Neutrophil (primary cell): ENCODE data around the gene CD70.
"Not testable (repeated sequence)": the region's sequence is repeated elsewhere in the genome, so short reads cannot be mapped to it uniquely, and the experiment has no call there.

Experiments
- H3K27ac ChIP-seq: fragments of 200-600 bp; sonication (generic); 2 replicates; pipeline ENCODE4 v1.5.1; 2016; ENCODE audit warnings: mild to moderate bottlenecking, moderate library complexity
- H3K27me3 ChIP-seq: fragments of 200-600 bp; sonication (generic); 2 replicates; pipeline ENCODE4 v1.6.0; 2016; ENCODE audit warnings: mild to moderate bottlenecking
- H3K36me3 ChIP-seq: fragments of 200-600 bp; sonication (generic); 2 replicates; pipeline ENCODE4 v1.5.1; 2017
- H3K4me1 ChIP-seq, 2 experiments: fragments of 200-600 bp in 1 of 2; sonication (generic) in 1 of 2; 1 replicate in 1 of 2; 2 replicates in 1 of 2; pipeline versions ENCODE4 v1.5.1 to v1.6.1; 2013 to 2016; ENCODE audit warnings: low read depth in 1 of 2, low read length in 1 of 2, mild to moderate bottlenecking in 1 of 2, moderate library complexity in 1 of 2; ENCODE audit not compliant: control insufficient read depth in 1 of 2, insufficient read depth in 1 of 2
- H3K4me3 ChIP-seq, 2 experiments: fragments of 200-600 bp in 1 of 2; sonication (generic) in 1 of 2; 1 replicate in 1 of 2; 2 replicates in 1 of 2; pipeline ENCODE4 v1.5.1; 2013 to 2016; ENCODE audit warnings: low read depth in 1 of 2, low read length in 1 of 2, mild to moderate bottlenecking in 1 of 2, moderate library complexity in 1 of 2
- H3K9me3 ChIP-seq: fragments of 200-600 bp; sonication (generic); 2 replicates; pipeline ENCODE4 v1.5.1; 2016
- TF ChIP-seq, protein P1 (sequence below): fragments of 200-600 bp; sonication (generic); IDR thresholded peaks from 2 replicates; pipeline ENCODE4 v1.5.1; 2016; ENCODE audit warnings: antibody characterized with exemption

CD70 gene

DNA sequence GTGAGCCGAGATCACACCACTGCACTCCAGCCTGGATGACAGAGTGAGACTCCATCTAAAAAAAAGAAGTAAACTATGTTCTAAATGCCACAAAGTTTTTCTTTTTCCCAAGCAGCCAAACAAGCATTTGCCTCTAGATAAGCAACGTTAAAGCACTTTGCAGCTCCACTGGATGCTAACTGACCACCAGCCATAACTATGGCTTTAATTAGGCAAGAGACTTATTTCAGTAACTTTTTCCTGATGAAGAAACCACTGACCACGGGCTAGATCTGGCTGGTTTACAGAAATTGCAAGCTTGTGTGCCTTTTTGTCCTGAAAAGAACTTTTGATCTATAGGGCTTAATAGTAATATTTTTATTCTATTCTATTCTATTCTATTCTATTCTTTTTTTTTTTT is 22.1 kb downstream of the CD70 start:
- no peaks in the 10 kb centered on the region for H3K36me3 ChIP-seq
- TF ChIP-seq, protein P1, sequence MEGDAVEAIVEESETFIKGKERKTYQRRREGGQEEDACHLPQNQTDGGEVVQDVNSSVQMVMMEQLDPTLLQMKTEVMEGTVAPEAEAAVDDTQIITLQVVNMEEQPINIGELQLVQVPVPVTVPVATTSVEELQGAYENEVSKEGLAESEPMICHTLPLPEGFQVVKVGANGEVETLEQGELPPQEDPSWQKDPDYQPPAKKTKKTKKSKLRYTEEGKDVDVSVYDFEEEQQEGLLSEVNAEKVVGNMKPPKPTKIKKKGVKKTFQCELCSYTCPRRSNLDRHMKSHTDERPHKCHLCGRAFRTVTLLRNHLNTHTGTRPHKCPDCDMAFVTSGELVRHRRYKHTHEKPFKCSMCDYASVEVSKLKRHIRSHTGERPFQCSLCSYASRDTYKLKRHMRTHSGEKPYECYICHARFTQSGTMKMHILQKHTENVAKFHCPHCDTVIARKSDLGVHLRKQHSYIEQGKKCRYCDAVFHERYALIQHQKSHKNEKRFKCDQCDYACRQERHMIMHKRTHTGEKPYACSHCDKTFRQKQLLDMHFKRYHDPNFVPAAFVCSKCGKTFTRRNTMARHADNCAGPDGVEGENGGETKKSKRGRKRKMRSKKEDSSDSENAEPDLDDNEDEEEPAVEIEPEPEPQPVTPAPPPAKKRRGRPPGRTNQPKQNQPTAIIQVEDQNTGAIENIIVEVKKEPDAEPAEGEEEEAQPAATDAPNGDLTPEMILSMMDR, result no peak
- H3K4me1 ChIP-seq, result no peaks in the 10 kb centered on the region
- H3K4me3 ChIP-seq, result no peak overlapping the region
- H3K27me3 ChIP-seq, result peaks cover 30% of the 10 kb centered on the region
- no peaks in the 10 kb centered on the region for H3K9me3 ChIP-seq
- no peak overlapping the region for H3K27ac ChIP-seq

DNA sequence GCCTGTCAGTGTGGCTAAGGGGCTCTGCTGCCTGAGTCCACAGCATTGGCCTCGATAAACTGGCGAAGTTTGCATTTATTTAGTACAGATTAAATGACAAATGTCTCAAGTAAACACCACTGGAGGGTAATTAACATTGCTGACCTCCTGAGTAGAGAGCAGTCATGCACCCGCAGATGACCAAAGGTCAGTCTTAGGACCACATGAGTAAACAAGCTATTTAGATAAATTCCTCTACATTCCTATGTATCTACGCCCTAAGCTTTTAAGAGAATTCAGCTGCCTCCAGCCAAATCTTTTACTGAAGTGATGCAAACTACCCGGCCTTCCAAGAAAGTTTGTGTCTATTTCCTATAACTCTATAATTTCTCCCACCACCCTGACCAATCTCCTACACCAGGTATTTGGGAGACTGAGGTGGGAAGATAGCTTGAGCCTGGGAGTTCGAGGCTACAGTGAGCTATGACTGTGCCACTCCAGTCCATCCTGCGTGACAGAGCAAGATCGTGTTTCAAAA is 22.9 kb downstream of the CD70 start:
- Histone ChIP-seq H3K27ac (no peak overlapping the region), H3K9me3 (no peaks in the 10 kb centered on the region), H3K27me3 (peaks cover 25% of the 10 kb centered on the region), H3K4me1 (no peaks in the 10 kb centered on the region), H3K36me3 (no peaks in the 10 kb centered on the region), H3K4me3 (no peak overlapping the region)
- TF ChIP-seq, protein P1, result no peak

DNA sequence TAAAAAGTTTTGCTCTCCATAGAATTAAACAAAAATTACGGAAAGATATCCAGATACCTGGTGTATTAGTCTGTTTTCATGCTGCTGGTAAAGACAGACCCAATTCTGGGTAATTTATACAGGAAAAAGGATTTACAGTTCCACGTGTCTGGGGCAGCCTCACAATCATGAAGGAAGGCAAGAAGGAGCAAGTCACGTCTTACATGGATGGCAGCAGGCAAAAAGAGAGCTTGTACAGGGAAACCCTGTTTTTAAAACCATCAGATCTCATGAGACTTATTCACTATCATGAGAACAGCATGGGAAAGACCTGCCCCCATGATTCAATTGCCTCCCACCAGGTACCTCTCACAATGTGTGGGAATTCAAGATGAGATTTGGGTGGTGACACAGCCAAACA is 24.2 kb downstream of the CD70 start:
- H3K9me3 ChIP-seq, H3K4me3 ChIP-seq, H3K4me1 ChIP-seq, H3K36me3 ChIP-seq, H3K27ac ChIP-seq: not testable (repeated sequence)
- peaks cover 15% of the 10 kb centered on the region for H3K27me3 ChIP-seq

DNA sequence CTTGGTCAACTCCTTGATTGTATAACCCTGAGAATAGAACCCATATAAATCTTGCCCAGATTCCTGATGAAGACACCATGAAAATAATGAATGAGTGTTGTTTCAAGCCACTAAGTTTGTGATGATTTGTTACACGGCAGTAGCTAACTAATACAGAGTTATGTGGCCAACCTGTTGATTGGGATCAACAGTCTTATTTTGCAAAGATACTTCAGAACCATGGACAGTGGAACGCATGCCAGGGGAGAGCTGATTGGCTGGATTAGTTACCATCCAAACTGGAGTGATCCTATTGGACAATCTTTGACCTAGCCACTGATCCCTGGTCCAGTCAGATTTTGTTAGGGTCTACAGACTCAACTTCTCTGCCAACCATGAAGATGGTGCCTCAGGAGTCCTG is 26.6 kb downstream of the CD70 start:
- TF ChIP-seq, protein P1, result no peak
- Histone ChIP-seq H3K27me3 (peaks cover 16% of the 10 kb centered on the region), H3K36me3 (no peaks in the 10 kb centered on the region), H3K27ac (no peak overlapping the region), H3K4me1 (no peaks in the 10 kb centered on the region), H3K4me3 (no peak overlapping the region), H3K9me3 (no peaks in the 10 kb centered on the region)

DNA sequence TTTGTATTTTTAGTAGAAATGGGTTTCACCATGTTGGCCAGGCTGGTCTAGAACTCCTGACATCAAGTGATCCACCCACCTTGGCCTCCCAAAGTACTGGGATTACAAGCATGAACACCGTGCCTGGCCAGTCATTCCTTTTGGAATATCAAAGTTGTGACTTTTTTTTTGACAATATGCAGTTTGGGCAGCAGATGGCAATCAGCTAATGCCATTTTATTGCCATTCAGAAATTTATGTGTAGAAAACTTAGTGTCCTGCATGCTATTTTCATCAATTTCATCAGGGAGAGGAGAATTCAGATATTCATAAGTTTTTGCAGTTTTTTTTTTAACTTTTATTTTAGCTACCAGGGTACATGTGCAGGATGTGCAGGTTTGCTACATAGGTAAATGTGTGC is 28.5 kb downstream of the CD70 start:
- not testable (repeated sequence) for H3K27ac ChIP-seq, H3K4me3 ChIP-seq, H3K9me3 ChIP-seq, H3K27me3 ChIP-seq, H3K36me3 ChIP-seq, H3K4me1 ChIP-seq

DNA sequence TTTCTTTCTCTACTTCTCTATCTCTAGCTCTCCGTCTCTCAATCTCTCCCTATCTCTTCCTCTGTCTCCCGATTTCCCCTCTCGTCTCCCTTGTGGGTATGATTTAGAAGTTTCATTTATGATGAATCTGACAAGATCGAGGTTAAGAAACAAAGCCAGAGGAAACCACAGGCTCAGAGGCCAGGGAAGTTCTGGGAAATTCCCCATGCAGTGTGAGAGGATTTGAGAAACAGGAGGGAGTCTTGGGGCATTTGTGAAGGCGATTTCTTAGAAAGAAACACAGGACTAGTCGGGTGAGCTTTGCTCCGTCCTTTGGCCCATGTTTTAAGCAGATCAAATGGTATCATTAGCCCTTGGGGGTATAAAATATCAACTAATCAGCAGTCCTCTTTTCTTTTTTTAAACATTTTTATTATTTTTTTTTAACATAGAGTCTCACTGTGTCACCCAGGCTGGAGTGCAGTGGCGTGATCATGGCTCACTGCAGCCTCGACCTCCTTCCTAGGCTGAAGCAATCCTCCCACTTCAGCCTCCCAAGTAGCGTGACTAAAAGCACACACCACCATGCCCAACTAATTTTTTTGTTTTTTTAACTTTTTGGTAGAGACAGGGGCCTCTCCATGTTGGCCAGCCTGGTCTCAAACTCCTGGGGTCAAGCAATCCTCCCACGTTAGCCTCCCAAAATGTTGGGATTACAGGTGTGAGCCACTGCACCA is 34.3 kb downstream of the CD70 start:
- no peaks in the 10 kb centered on the region for H3K4me1 ChIP-seq
- TF ChIP-seq, protein P1, result no peak
- peaks cover 36% of the 10 kb centered on the region for H3K27me3 ChIP-seq
- H3K9me3 ChIP-seq, result no peaks in the 10 kb centered on the region
- H3K4me3 ChIP-seq, result no peak overlapping the region
- no peaks in the 10 kb centered on the region for H3K36me3 ChIP-seq
- H3K27ac ChIP-seq, result no peak overlapping the region
